K562 (cell line): ENCODE measurements around the gene YARS1. TPM values are rescaled to one million over a fixed set of nuclear protein-coding genes. Genes with fewer than 3 reads are reported as not detected.

ENCODE experiments used
- BRD9 ChIP-seq: fragments of 450-650 bp; IDR thresholded peaks from 2 replicates; pipeline ENCODE4 v1.6.1; 2018; ENCODE audit warnings: low read depth; ENCODE audit not compliant: partially characterized antibody
- EGR1 ChIP-seq: fragments of 450-650 bp; conservative IDR thresholded peaks from 2 replicates; pipeline ENCODE4 v1.6.1; 2017; ENCODE audit warnings: mild to moderate bottlenecking
- FUS ChIP-seq: fragments of 200-400 bp; formaldehyde crosslinking; optimal IDR thresholded peaks from 2 replicates; pipeline ENCODE3; 2017; ENCODE audit warnings: low read depth, low read length
- HDAC1 ChIP-seq, 2 experiments: fragments of 450-650 bp; IDR thresholded peaks; 2 replicates each; pipeline ENCODE4 v1.6.1; 2016 to 2017; ENCODE audit warnings: inconsistent platforms in 1 of 2, mild to moderate bottlenecking in 1 of 2, moderate library complexity in 1 of 2
- KDM5B ChIP-seq: fragments of 200-600 bp; sonication (generic); IDR thresholded peaks from 2 replicates; pipeline ENCODE4 v1.6.1; 2012; ENCODE audit warnings: low read depth, mild to moderate bottlenecking, moderate library complexity, low read length, control low read depth, inconsistent platforms; ENCODE audit not compliant: insufficient replicate concordance
- POLR3G ChIP-seq: IDR thresholded peaks from 2 replicates; pipeline ENCODE4 v1.6.1; 2011; ENCODE audit not compliant: insufficient read length, insufficient replicate concordance; ENCODE audit errors: extremely low read depth
- POU5F1 ChIP-seq: fragments of 150-350 bp; IDR thresholded peaks from 2 replicates; pipeline ENCODE4 v1.6.1; 2014; ENCODE audit warnings: borderline replicate concordance, low read length, low read depth, mild to moderate bottlenecking; ENCODE audit not compliant: partially characterized antibody
- STAT5B ChIP-seq: fragments of 250-450 bp; sonication (Bioruptor Pico); IDR thresholded peaks from 2 replicates; pipeline ENCODE4 v1.8.0; 2021; ENCODE audit warnings: mild to moderate bottlenecking, inconsistent platforms
- U2AF2 ChIP-seq: fragments of 200-400 bp; formaldehyde crosslinking; optimal IDR thresholded peaks from 2 replicates; pipeline ENCODE3; 2017; ENCODE audit warnings: low read depth, mild to moderate bottlenecking, low read length
- ZBTB8A ChIP-seq: fragments of 450-650 bp; IDR thresholded peaks from 2 replicates; pipeline ENCODE4 v1.6.1; 2018; ENCODE audit warnings: mild to moderate bottlenecking, moderate library complexity; ENCODE audit not compliant: partially characterized antibody
- ZNF23 ChIP-seq: fragments of 250-450 bp; sonication (Bioruptor Pico); IDR thresholded peaks from 2 replicates; pipeline ENCODE4 v1.4.0; 2020; ENCODE audit warnings: mild to moderate bottlenecking
- polyA plus RNA-seq, 8 experiments: library from polyadenylated mRNA; depleted of rRNA in 4 of 8; stranded (reverse) in 5 of 8; unstranded in 3 of 8; fragments of >200 nt; fragmentation: Nextera tagmentation in 2 of 8; fragmentation: Illumina TruSeq in 1 of 8; extraction: Ambion mirVana in 2 of 8; extraction: Trizol in 1 of 8; gene quantifications; 2 replicates each; pipeline versions ENCODE4 v1.2.1 to v1.2.3, GENCODE V29; 2011 to 2014; ENCODE audit warnings: inconsistent platforms in 1 of 8, missing spikeins in 1 of 8
- total RNA-seq, 7 experiments: library from RNA; depleted of rRNA in 6 of 7; stranded (reverse); fragments of >200 nt in 6 of 7; fragmentation: Illumina TruSeq in 2 of 7; extraction: Trizol in 2 of 7; gene quantifications; 2 replicates each; pipeline versions ENCODE4 v1.2.1 to v1.2.3, GENCODE V29; 2011 to 2021; ENCODE audit warnings: low replicate concordance in 1 of 7
- TF ChIP-seq, protein P1 (sequence below): fragments of 450-650 bp; IDR thresholded peaks from 2 replicates; pipeline ENCODE4 v1.6.1; 2017; ENCODE audit warnings: antibody characterized with exemption, mild to moderate bottlenecking
- TF ChIP-seq, protein P2 (sequence below): fragments of 250-450 bp; sonication (Bioruptor Pico); IDR thresholded peaks from 2 replicates; pipeline ENCODE4 v1.4.0; 2020
- TF ChIP-seq, protein P3 (sequence below): fragments of 200-400 bp; formaldehyde crosslinking; IDR thresholded peaks from 2 replicates; pipeline ENCODE4 v1.6.1; 2017; ENCODE audit warnings: mild to moderate bottlenecking, low read depth, low read length, moderate library complexity

The YARS1 gene
- total and polyA plus RNA-seq, 9 of the 15 experiments (the other 6 are each of a cell fraction or from before 2014, with no cell fraction given): 66.2 to 336 (median 201) TPM

DNA sequence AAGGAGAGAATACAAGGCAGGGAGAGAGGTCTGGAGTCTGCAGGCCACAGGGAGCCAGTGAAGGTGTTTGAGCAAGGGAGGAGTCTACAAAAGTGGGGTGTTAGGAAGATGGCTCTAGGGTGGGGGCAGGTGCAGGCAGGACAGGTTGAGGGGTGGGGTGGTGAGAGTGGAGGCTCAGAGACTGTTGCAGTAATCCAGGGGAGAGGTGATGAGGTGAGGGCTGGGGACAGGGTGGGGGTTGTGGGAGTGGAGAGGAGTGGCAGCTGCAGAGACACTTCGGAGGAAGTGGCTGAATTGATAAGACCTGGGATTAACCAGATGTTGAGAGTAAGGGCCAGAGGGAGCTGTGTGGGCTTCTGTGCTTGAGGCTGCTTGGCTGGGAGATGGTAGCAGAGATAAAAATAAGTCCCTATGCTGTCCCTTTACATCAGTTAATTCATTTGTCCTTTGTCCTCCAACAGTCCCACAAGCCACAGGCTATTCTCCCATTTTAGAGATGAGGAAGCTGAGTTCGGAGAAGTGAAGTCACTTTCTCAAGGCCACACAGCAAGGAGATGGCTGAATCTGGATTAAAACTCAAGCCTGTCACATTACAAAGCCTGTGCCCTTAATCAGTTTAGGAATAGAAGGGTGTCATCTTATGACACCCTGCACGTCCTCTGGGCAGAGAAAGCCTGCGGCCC is 59.8 kb downstream of the YARS1 start (continued):
- TF ChIP-seq KDM5B: peak; percentile 20
- TF ChIP-seq POU5F1: no peak
- no peak for TF ChIP-seq ZNF23 (CRISPR knock-in tag)
- TF ChIP-seq FUS: no peak
- TF ChIP-seq EGR1: peak; percentile 55
- no peak for TF ChIP-seq STAT5B (CRISPR knock-in tag)
- TF ChIP-seq POLR3G: no peak
- TF ChIP-seq, protein P1, sequence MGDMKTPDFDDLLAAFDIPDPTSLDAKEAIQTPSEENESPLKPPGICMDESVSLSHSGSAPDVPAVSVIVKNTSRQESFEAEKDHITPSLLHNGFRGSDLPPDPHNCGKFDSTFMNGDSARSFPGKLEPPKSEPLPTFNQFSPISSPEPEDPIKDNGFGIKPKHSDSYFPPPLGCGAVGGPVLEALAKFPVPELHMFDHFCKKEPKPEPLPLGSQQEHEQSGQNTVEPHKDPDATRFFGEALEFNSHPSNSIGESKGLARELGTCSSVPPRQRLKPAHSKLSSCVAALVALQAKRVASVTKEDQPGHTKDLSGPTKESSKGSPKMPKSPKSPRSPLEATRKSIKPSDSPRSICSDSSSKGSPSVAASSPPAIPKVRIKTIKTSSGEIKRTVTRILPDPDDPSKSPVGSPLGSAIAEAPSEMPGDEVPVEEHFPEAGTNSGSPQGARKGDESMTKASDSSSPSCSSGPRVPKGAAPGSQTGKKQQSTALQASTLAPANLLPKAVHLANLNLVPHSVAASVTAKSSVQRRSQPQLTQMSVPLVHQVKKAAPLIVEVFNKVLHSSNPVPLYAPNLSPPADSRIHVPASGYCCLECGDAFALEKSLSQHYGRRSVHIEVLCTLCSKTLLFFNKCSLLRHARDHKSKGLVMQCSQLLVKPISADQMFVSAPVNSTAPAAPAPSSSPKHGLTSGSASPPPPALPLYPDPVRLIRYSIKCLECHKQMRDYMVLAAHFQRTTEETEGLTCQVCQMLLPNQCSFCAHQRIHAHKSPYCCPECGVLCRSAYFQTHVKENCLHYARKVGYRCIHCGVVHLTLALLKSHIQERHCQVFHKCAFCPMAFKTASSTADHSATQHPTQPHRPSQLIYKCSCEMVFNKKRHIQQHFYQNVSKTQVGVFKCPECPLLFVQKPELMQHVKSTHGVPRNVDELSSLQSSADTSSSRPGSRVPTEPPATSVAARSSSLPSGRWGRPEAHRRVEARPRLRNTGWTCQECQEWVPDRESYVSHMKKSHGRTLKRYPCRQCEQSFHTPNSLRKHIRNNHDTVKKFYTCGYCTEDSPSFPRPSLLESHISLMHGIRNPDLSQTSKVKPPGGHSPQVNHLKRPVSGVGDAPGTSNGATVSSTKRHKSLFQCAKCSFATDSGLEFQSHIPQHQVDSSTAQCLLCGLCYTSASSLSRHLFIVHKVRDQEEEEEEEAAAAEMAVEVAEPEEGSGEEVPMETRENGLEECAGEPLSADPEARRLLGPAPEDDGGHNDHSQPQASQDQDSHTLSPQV: no peak
- TF ChIP-seq ZBTB8A: no peak
- TF ChIP-seq, protein P2, sequence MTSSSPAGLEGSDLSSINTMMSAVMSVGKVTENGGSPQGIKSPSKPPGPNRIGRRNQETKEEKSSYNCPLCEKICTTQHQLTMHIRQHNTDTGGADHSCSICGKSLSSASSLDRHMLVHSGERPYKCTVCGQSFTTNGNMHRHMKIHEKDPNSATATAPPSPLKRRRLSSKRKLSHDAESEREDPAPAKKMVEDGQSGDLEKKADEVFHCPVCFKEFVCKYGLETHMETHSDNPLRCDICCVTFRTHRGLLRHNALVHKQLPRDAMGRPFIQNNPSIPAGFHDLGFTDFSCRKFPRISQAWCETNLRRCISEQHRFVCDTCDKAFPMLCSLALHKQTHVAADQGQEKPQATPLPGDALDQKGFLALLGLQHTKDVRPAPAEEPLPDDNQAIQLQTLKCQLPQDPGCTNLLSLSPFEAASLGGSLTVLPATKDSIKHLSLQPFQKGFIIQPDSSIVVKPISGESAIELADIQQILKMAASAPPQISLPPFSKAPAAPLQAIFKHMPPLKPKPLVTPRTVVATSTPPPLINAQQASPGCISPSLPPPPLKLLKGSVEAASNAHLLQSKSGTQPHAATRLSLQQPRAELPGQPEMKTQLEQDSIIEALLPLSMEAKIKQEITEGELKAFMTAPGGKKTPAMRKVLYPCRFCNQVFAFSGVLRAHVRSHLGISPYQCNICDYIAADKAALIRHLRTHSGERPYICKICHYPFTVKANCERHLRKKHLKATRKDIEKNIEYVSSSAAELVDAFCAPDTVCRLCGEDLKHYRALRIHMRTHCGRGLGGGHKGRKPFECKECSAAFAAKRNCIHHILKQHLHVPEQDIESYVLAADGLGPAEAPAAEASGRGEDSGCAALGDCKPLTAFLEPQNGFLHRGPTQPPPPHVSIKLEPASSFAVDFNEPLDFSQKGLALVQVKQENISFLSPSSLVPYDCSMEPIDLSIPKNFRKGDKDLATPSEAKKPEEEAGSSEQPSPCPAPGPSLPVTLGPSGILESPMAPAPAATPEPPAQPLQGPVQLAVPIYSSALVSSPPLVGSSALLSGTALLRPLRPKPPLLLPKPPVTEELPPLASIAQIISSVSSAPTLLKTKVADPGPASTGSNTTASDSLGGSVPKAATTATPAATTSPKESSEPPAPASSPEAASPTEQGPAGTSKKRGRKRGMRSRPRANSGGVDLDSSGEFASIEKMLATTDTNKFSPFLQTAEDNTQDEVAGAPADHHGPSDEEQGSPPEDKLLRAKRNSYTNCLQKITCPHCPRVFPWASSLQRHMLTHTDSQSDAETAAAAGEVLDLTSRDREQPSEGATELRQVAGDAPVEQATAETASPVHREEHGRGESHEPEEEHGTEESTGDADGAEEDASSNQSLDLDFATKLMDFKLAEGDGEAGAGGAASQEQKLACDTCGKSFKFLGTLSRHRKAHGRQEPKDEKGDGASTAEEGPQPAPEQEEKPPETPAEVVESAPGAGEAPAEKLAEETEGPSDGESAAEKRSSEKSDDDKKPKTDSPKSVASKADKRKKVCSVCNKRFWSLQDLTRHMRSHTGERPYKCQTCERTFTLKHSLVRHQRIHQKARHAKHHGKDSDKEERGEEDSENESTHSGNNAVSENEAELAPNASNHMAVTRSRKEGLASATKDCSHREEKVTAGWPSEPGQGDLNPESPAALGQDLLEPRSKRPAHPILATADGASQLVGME: no peak
- TF ChIP-seq, protein P3, sequence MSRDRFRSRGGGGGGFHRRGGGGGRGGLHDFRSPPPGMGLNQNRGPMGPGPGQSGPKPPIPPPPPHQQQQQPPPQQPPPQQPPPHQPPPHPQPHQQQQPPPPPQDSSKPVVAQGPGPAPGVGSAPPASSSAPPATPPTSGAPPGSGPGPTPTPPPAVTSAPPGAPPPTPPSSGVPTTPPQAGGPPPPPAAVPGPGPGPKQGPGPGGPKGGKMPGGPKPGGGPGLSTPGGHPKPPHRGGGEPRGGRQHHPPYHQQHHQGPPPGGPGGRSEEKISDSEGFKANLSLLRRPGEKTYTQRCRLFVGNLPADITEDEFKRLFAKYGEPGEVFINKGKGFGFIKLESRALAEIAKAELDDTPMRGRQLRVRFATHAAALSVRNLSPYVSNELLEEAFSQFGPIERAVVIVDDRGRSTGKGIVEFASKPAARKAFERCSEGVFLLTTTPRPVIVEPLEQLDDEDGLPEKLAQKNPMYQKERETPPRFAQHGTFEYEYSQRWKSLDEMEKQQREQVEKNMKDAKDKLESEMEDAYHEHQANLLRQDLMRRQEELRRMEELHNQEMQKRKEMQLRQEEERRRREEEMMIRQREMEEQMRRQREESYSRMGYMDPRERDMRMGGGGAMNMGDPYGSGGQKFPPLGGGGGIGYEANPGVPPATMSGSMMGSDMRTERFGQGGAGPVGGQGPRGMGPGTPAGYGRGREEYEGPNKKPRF: no peak
- TF ChIP-seq U2AF2: no peak
- TF ChIP-seq HDAC1 (IDR thresholded peaks at IDR 0.05): peak; percentile 46 to 88; a peak in 3 of 4 replicates
- peak; percentile 75 for TF ChIP-seq BRD9
